IPS-11a (cell line): ENCODE measurements around the gene MPV17L.
"Not testable (repeated sequence)": the region's sequence is repeated elsewhere in the genome, so short reads cannot be mapped to it uniquely, and the experiment has no call there.

Experiments
- H3K4me3 ChIP-seq: one replicate; pipeline ENCODE4 v1.5.1; 2013; ENCODE audit warnings: low read depth, low read length, control low read depth

Gene MPV17L

GRCh38 chr16:15409476-15409875, 13.9 kb downstream of the MPV17L start:
- H3K4me3 ChIP-seq, result not testable (repeated sequence)

- H3K4me3 ChIP-seq, result no peak overlapping the region
Measured at GRCh38 chr16:15415511-15415985, 20.0 kb downstream of the MPV17L start.

- H3K4me3 ChIP-seq, result no peak overlapping the region
Measured at GRCh38 chr16:15417197-15417596, 21.6 kb downstream of the MPV17L start.

- H3K4me3 ChIP-seq, result no peak overlapping the region
Measured at GRCh38 chr16:15418206-15418605, 22.7 kb downstream of the MPV17L start.

GRCh38 chr16:15421696-15422095, 26.1 kb downstream of the MPV17L start:
- not testable (repeated sequence) for H3K4me3 ChIP-seq

GRCh38 chr16:15422222-15422621, 26.7 kb downstream of the MPV17L start:
- no peak overlapping the region for H3K4me3 ChIP-seq

GRCh38 chr16:15425861-15426260, 30.3 kb downstream of the MPV17L start:
- H3K4me3 ChIP-seq, result no peak overlapping the region

GRCh38 chr16:15426796-15427195, 31.2 kb downstream of the MPV17L start:
- H3K4me3 ChIP-seq, result no peak overlapping the region

GRCh38 chr16:15427648-15428239, 32.2 kb downstream of the MPV17L start:
- no peak overlapping the region for H3K4me3 ChIP-seq

- H3K4me3 ChIP-seq, result not testable (repeated sequence)
Measured at GRCh38 chr16:15430884-15431283, 35.3 kb downstream of the MPV17L start.

GRCh38 chr16:15434079-15434424, 38.5 kb downstream of the MPV17L start:
- H3K4me3 ChIP-seq, result peak overlapping the region; percentile 77

- peak within 1 kb of the TSS; percentile 77 for H3K4me3 ChIP-seq
Measured at GRCh38 chr16:15434425-15435215, 39.1 kb downstream of the MPV17L start, which contains the start of gene BMERB1. Gene BMERB1 (plus strand): TSS chr16:15434588. CDS start chr16:15434654, 66 bp downstream.

GRCh38 chr16:15435216-15435864, 39.8 kb downstream of the MPV17L start:
- H3K4me3 ChIP-seq, result peak overlapping the region; percentile 77

- no peak overlapping the region for H3K4me3 ChIP-seq
Measured at GRCh38 chr16:15439102-15439501, 43.5 kb downstream of the MPV17L start.

- no peak overlapping the region for H3K4me3 ChIP-seq
Measured at GRCh38 chr16:15439521-15439920, 44.0 kb downstream of the MPV17L start.

- H3K4me3 ChIP-seq, result no peak overlapping the region
Measured at GRCh38 chr16:15440852-15441251, 45.3 kb downstream of the MPV17L start.

GRCh38 chr16:15442140-15442539, 46.6 kb downstream of the MPV17L start:
- not testable (repeated sequence) for H3K4me3 ChIP-seq

- no peak overlapping the region for H3K4me3 ChIP-seq
Measured at GRCh38 chr16:15443753-15444152, 48.2 kb downstream of the MPV17L start.

- no peak overlapping the region for H3K4me3 ChIP-seq
Measured at GRCh38 chr16:15444264-15444663, 48.7 kb downstream of the MPV17L start.

- H3K4me3 ChIP-seq, result no peak overlapping the region
Measured at GRCh38 chr16:15445450-15445849, 49.9 kb downstream of the MPV17L start.

GRCh38 chr16:15446901-15447300, 51.3 kb downstream of the MPV17L start:
- H3K4me3 ChIP-seq, result no peak overlapping the region

- no peak overlapping the region for H3K4me3 ChIP-seq
Measured at GRCh38 chr16:15450624-15451023, 55.1 kb downstream of the MPV17L start.
